Colon (tissue), 2 donors: Measurements from ENCODE around the gene GATA1.

Source experiments
- FAIRE-seq: peaks from 2 replicates; lab custom pipeline; 2012; peaks lifted over from hg19 to GRCh38; lab: Jason Lieb, UNC
- donor health status: control.
- donor health status: control.

Gene GATA1

GRCh38 chrX:48786341-48786800 lies at the start of gene GATA1:
TSS of gene GATA1 (plus strand) at chrX:48786590. CDS start at chrX:48791110, 4,520 bp downstream.
- FAIRE-seq, result no peak

GRCh38 chrX:48736878-48737212 lies 49.5 kb upstream of the GATA1 start:
- FAIRE-seq, result no peak

- peak; percentile 77 for FAIRE-seq
Measured at GRCh38 chrX:48737213-48737938, 49.0 kb upstream of the GATA1 start.

- FAIRE-seq, result no peak
Measured at GRCh38 chrX:48737940-48738339, 48.5 kb upstream of the GATA1 start.

- FAIRE-seq, result no peak
Measured at GRCh38 chrX:48741834-48742233, 44.6 kb upstream of the GATA1 start.

- no peak for FAIRE-seq
Measured at GRCh38 chrX:48745222-48745621, 41.2 kb upstream of the GATA1 start.

GRCh38 chrX:48747415-48748016 lies 38.9 kb upstream of the GATA1 start:
- no peak for FAIRE-seq

GRCh38 chrX:48749182-48749581 lies 37.2 kb upstream of the GATA1 start:
- FAIRE-seq, result no peak

- FAIRE-seq, result no peak
Measured at GRCh38 chrX:48751343-48751742, 35.0 kb upstream of the GATA1 start.

GRCh38 chrX:48752498-48752897 lies 33.9 kb upstream of the GATA1 start:
- FAIRE-seq, result no peak

- FAIRE-seq, result no peak
Measured at GRCh38 chrX:48753708-48754228, 32.6 kb upstream of the GATA1 start.

GRCh38 chrX:48754238-48754637 lies 32.2 kb upstream of the GATA1 start:
- no peak for FAIRE-seq

- FAIRE-seq, result no peak
Measured at GRCh38 chrX:48761674-48762471, 24.5 kb upstream of the GATA1 start, which contains the start of gene GLOD5. TSS of gene GLOD5 (plus strand) at chrX:48761747. CDS start at chrX:48761791, 44 bp downstream.

- no peak for FAIRE-seq
Measured at GRCh38 chrX:48769230-48769629, 17.2 kb upstream of the GATA1 start.

- FAIRE-seq, result no peak
Measured at GRCh38 chrX:48770296-48770695, 16.1 kb upstream of the GATA1 start.

- no peak for FAIRE-seq
Measured at GRCh38 chrX:48772602-48773001, 13.8 kb upstream of the GATA1 start.

- FAIRE-seq, result no peak
Measured at GRCh38 chrX:48776818-48777439, 9.5 kb upstream of the GATA1 start.

GRCh38 chrX:48779399-48779798 lies 7.0 kb upstream of the GATA1 start:
- no peak for FAIRE-seq

GRCh38 chrX:48781705-48782104 lies 4.7 kb upstream of the GATA1 start:
- FAIRE-seq, result no peak

GRCh38 chrX:48782216-48782615 lies 4.2 kb upstream of the GATA1 start:
- no peak for FAIRE-seq

GRCh38 chrX:48782795-48783194 lies 3.6 kb upstream of the GATA1 start:
- FAIRE-seq, result no peak

- FAIRE-seq, result no peak
Measured at GRCh38 chrX:48784726-48785125, 1.7 kb upstream of the GATA1 start.
